ENCODE results near the gene OR2D2.
"Not testable (repeated sequence)": the region's sequence is repeated elsewhere in the genome, so short reads cannot be mapped to it uniquely, and the experiment has no call there.

OR2D2 gene

GRCh38 chr11:6856871-6857270 lies 35.4 kb downstream of the OR2D2 start:
- Histone ChIP-seq H3K27ac (ENCODE audit: extremely low read depth, low read depth, low read length) (no peak overlapping the region), H3K36me3 (ENCODE audit: control insufficient read depth in 2 of 2, insufficient read depth in 1 of 2, low read length in 2 of 2) (no peaks in the 10 kb centered on the region), H3K4me1 (ENCODE audit: control insufficient read depth, insufficient read depth, low read length) (no peaks in the 10 kb centered on the region), H3K9me3 (ENCODE audit: control insufficient read depth, insufficient read depth, low read depth, low read length) (no peaks in the 10 kb centered on the region), H3K4me3 (ENCODE audit: low read depth, low read length) (no peak overlapping the region)
- TF ChIP-seq ZFHX2 (tag by site-specific recombination; conservative IDR thresholded peaks at IDR 0.05) (no peak), ZNF529 (tag by site-specific recombination; IDR thresholded peaks at IDR 0.05; ENCODE audit: insufficient replicate concordance) (no peak)
- POLR2A ChIA-PET: no interaction called here
- CTCF ChIA-PET: no interaction called here

- Histone ChIP-seq H3K4me3 (ENCODE audit: low read depth, low read length) (no peak overlapping the region), H3K36me3 (ENCODE audit: control insufficient read depth in 2 of 2, insufficient read depth in 1 of 2, low read length in 2 of 2) (no peaks in the 10 kb centered on the region), H3K27ac (ENCODE audit: extremely low read depth, low read depth, low read length) (no peak overlapping the region), H3K4me1 (ENCODE audit: control insufficient read depth, insufficient read depth, low read length) (no peaks in the 10 kb centered on the region), H3K9me3 (ENCODE audit: control insufficient read depth, insufficient read depth, low read depth, low read length) (no peaks in the 10 kb centered on the region)
- ChIA-PET POLR2A (no interaction called here), CTCF (interaction anchor here (0.7 kb wide), 1 partner anchor 100 kb away, joined by 3 read pairs; no protein-coding TSS in a partner anchor)
- 0 out of 2 replicates have a peak, but pooled peaks have one; percentile 17 for TF ChIP-seq ZBTB17 (tag by site-specific recombination; IDR thresholded peaks at IDR 0.05)
- no peak for TF ChIP-seq ZNF521 (tag by site-specific recombination; IDR thresholded peaks at IDR 0.05)
- TF ChIP-seq ZNF560 (tag by site-specific recombination; IDR thresholded peaks at IDR 0.05; ENCODE audit: borderline replicate concordance): no peak
- TF ChIP-seq ZNF501 (tag by site-specific recombination; IDR thresholded peaks at IDR 0.05): no peak
- no peak for TF ChIP-seq ZNF768 (tag by site-specific recombination; IDR thresholded peaks at IDR 0.05)
- no peak for TF ChIP-seq SP7 (tag by site-specific recombination; IDR thresholded peaks at IDR 0.05)
Measured at GRCh38 chr11:6855971-6856541, 36.2 kb downstream of the OR2D2 start.

GRCh38 chr11:6854801-6855200 lies 37.5 kb downstream of the OR2D2 start:
- H3K4me1 ChIP-seq (ENCODE audit: control insufficient read depth, insufficient read depth, low read length); H3K36me3 ChIP-seq (ENCODE audit: control insufficient read depth in 2 of 2, insufficient read depth in 1 of 2, low read length in 2 of 2); H3K27ac ChIP-seq (ENCODE audit: extremely low read depth, low read depth, low read length); H3K9me3 ChIP-seq (ENCODE audit: control insufficient read depth, insufficient read depth, low read depth, low read length); H3K4me3 ChIP-seq (ENCODE audit: low read depth, low read length): not testable (repeated sequence)
- TF ChIP-seq ZNF623 (tag by site-specific recombination; IDR thresholded peaks at IDR 0.05): peak; percentile 37; the same call in 1 of the 2 replicates
- peak; percentile 68; the same call in 1 of the 2 replicates for TF ChIP-seq ZNF518A (tag by site-specific recombination; conservative IDR thresholded peaks at IDR 0.05; ENCODE audit: low read depth)
- peak; percentile 19; the same call in 1 of the 2 replicates for TF ChIP-seq ZNF140 (tag by site-specific recombination; IDR thresholded peaks at IDR 0.05)
- peak; percentile 39 for TF ChIP-seq ZNF426 (tag by site-specific recombination; IDR thresholded peaks at IDR 0.05)
- TF ChIP-seq ZBTB8A (tag by site-specific recombination; IDR thresholded peaks at IDR 0.05): 0 out of 2 replicates have a peak, but pooled peaks have one; percentile 18
- TF ChIP-seq ZNF555 (tag by site-specific recombination; conservative IDR thresholded peaks at IDR 0.05): peak; percentile 35; the same call in 1 of the 2 replicates
- TF ChIP-seq ZNF394 (tag by site-specific recombination; IDR thresholded peaks at IDR 0.05; ENCODE audit: borderline replicate concordance): peak; percentile 59; the same call in 1 of the 2 replicates
- TF ChIP-seq ZBTB11 (tag by site-specific recombination; conservative IDR thresholded peaks at IDR 0.05; ENCODE audit: low read depth): peak; percentile 28; the same call in 1 of the 2 replicates
- CTCF ChIA-PET: interaction anchor here (0.6 to 1.0 kb wide), 3 partner anchors 73 to 1231 kb away, joined by 3 to 4 read pairs (median 3); no protein-coding TSS in a partner anchor
- POLR2A ChIA-PET: interaction anchor here (0.7 kb wide), 1 partner anchor 1603 kb away, joined by 3 read pairs; no protein-coding TSS in a partner anchor
